PFSK-1 (cell line): ENCODE measurements around the gene XYLT1.

ENCODE experiments used
- SIN3A ChIP-seq: IDR thresholded peaks from 2 replicates; pipeline ENCODE4 v1.6.1; 2012; ENCODE audit warnings: mild to moderate bottlenecking, low read length, moderate library complexity, borderline replicate concordance; ENCODE audit not compliant: insufficient read depth
- TAF1 ChIP-seq: IDR thresholded peaks from 2 replicates; pipeline ENCODE4 v1.6.1; 2012; ENCODE audit warnings: low read length, control low read depth, borderline replicate concordance; ENCODE audit not compliant: insufficient read depth

DNA sequence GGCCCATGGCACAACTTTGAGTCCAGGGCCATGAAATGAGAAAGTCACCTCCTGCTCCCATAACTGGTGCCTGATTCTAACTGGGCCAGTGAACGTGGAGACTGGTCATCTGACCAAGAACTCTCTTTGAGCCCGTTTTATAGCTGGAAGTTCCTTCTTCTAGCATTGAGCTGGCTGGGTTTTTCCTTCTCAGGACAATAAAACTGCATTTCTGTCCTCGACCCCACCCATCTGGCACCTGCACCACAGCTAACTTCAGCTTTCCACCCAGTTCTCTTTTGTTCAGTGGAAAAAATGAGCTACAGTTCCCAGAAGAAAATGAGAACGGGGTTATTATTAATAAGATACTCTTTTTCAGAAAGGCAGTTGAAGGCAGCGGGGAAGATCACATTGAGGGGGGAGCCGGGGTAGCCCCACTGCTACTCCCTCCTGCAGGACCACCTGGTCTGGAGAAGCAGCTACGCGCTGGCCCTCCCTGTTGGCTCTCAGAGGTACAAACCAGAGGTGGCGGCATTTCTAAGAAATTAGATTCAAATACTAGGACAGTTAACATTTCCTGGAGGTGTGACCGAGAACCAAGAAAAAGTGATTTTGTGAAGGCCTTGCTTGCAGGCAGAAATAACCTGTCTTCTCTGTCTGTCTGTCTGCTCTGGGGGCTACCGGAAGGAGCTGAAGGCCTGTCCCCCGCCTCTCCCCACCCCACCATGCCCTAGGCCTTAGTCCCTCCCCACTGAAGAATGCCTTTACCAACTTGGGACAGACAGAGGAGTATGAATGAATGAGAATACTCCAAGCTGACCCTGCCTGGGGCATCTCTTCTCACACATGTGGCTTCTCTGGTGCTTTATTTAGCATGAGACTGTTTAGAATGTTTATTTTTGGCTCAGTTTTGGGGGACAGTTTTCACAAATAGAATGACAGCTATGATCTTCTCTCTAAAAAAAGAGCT is 123.9 kb downstream of the XYLT1 start:
- TF ChIP-seq TAF1 (no peak), SIN3A (no peak)
